AG04449 (cell line): ENCODE data around the gene COQ10B.
"Not testable (repeated sequence)": the region's sequence is repeated elsewhere in the genome, so short reads cannot be mapped to it uniquely, and the experiment has no call there.

Experiments
- CTCF ChIA-PET: fragments of 350-600 bp; formaldehyde crosslinking; extraction: SDS; loops from one replicate; lab custom pipeline; 2021; ENCODE audit warnings: antibody characterized with exemption; lab: Yijun Ruan, JAX
- POLR2A ChIA-PET: fragments of 400-600, 350-600 bp; formaldehyde crosslinking; extraction: SDS; loops from one replicate; lab custom pipeline; 2020; ENCODE audit warnings: antibody characterized with exemption, inconsistent platforms; lab: Yijun Ruan, JAX
- DNase-seq: peaks from one replicate; pipeline ENCODE4 v3.0.0-alpha.2; 2010; ENCODE audit warnings: low read depth, low spot score
- H3K4me3 ChIP-seq: 2 replicates; pipeline ENCODE4 v1.5.1; 2011; ENCODE audit warnings: low read depth, mild to moderate bottlenecking, control low read depth, low read length
- CTCF ChIP-seq: IDR thresholded peaks from one replicate; pipeline ENCODE4 v1.5.1; 2011; ENCODE audit warnings: mild to moderate bottlenecking, moderate library complexity, low read length, control low read depth, inconsistent platforms; ENCODE audit not compliant: insufficient read depth; ENCODE audit errors: missing control alignments

COQ10B gene

GRCh38 chr2:197445746-197446145 lies 7.6 kb upstream of the COQ10B start:
- H3K4me3 ChIP-seq = no peak overlapping the region
- ChIA-PET POLR2A (no interaction called here), CTCF (no interaction called here)
- no peak for TF ChIP-seq CTCF
- DNase-seq = no peak

GRCh38 chr2:197446844-197447243 lies 6.5 kb upstream of the COQ10B start:
- CTCF ChIA-PET = no interaction called here
- TF ChIP-seq CTCF = no peak

GRCh38 chr2:197450465-197450864 lies 2.9 kb upstream of the COQ10B start:
- ChIA-PET CTCF (no interaction called here), POLR2A (interaction anchor here (1.5 kb wide), 1 partner anchor 16 kb away, joined by 4 read pairs; the partner anchor contains the start of gene SF3B1)
- DNase-seq = no peak
- H3K4me3 ChIP-seq = no peak overlapping the region
- TF ChIP-seq CTCF = no peak

More at GRCh38 chr2:197446844-197447243, 6.5 kb upstream of the COQ10B start:
- H3K4me3 ChIP-seq = no peak overlapping the region
- DNase-seq = no peak
- POLR2A ChIA-PET = no interaction called here

- DNase-seq, H3K4me3 ChIP-seq, CTCF ChIA-PET: not testable (repeated sequence)
- POLR2A ChIA-PET = interaction anchor here (1.5 kb wide), 1 partner anchor 16 kb away, joined by 4 read pairs; the partner anchor contains the start of gene SF3B1
Observed at GRCh38 chr2:197450935-197451358, 2.4 kb upstream of the COQ10B start.

GRCh38 chr2:197452754-197453122 lies 614 bp upstream of the COQ10B start:
- ChIA-PET POLR2A (interaction anchor here (0.6 to 2.5 kb wide), 7 partner anchors 10 to 95 kb away, joined by 3 to 25 read pairs (median 6); partner anchors contain the start of genes HSPD1, HSPE1, MOB4 and SF3B1), CTCF (interaction anchor here (0.6 to 1.2 kb wide), 5 partner anchors 9 to 17 kb away, joined by 3 to 4 read pairs (median 3); no protein-coding TSS in a partner anchor)
- peak overlapping the region; percentile 80 for H3K4me3 ChIP-seq
- DNase-seq = no peak
- TF ChIP-seq CTCF = no peak

GRCh38 chr2:197453914-197454398 lies 604 bp downstream of the COQ10B start:
- H3K4me3 ChIP-seq = peak overlapping the region; percentile 99
- DNase-seq = peak; percentile 67
- no peak for TF ChIP-seq CTCF
- CTCF ChIA-PET = interaction anchor here (1.1 kb wide), 1 partner anchor 16 kb away, joined by 4 read pairs; no protein-coding TSS in a partner anchor
- POLR2A ChIA-PET = interaction anchor here (1.1 to 2.5 kb wide), 4 partner anchors 12 to 46 kb away, joined by 4 to 25 read pairs (median 11); partner anchors contain the start of genes HSPD1, HSPE1 and SF3B1

- CTCF ChIA-PET = no interaction called here
- H3K4me3 ChIP-seq = peak overlapping the region; percentile 99
- TF ChIP-seq CTCF = no peak
- no peak for DNase-seq
- POLR2A ChIA-PET = interaction anchor here (2.5 kb wide), 1 partner anchor 20 kb away, joined by 25 read pairs; the partner anchor contains the start of gene SF3B1
Observed at GRCh38 chr2:197454923-197455322, 1.6 kb downstream of the COQ10B start.
